SU-DHL-6 (cell line): ENCODE measurements around the gene AATF.

Source experiments
- H2AFZ ChIP-seq: fragments of 200-600 bp; sonication (generic); 2 replicates; pipeline ENCODE4 v1.6.1; 2014; ENCODE audit warnings: low read depth, mild to moderate bottlenecking, moderate library complexity, mixed read lengths, antibody characterized with exemption, low read length; ENCODE audit not compliant: severe bottlenecking
- H3F3A ChIP-seq: fragments of 200-600 bp; shearing (Covaris generic); 2 replicates; pipeline ENCODE4 v1.6.0; 2016; ENCODE audit warnings: antibody characterized with exemption, mild to moderate bottlenecking; ENCODE audit not compliant: insufficient read depth
- H3K27ac ChIP-seq: fragments of 200-600 bp; sonication (generic); 2 replicates; pipeline ENCODE4 v1.5.1; 2016; ENCODE audit warnings: low read depth, mild to moderate bottlenecking, low read length, moderate library complexity, mixed read lengths
- H3K27me3 ChIP-seq: fragments of 200-600 bp; sonication (generic), shearing (Covaris generic); 2 replicates; pipeline ENCODE4 v1.6.0; 2014; ENCODE audit warnings: mild to moderate bottlenecking, low read length
- H3K36me3 ChIP-seq: fragments of 200-600 bp; sonication (generic); 2 replicates; pipeline ENCODE4 v1.6.1; 2014; ENCODE audit warnings: mild to moderate bottlenecking, low read length, mixed read lengths
- H3K4me2 ChIP-seq: fragments of 300-600, 200-600 bp; shearing (Covaris generic), sonication (generic); 2 replicates; pipeline ENCODE4 v1.6.0; 2014; ENCODE audit warnings: low read length, low read depth, mild to moderate bottlenecking; ENCODE audit not compliant: poor library complexity, severe bottlenecking
- H3K4me3 ChIP-seq: fragments of 200-600 bp; sonication (generic); 2 replicates; pipeline ENCODE4 v1.5.1; 2014; ENCODE audit warnings: antibody characterized with exemption, low read length, mild to moderate bottlenecking, mixed read lengths; ENCODE audit not compliant: insufficient read depth, poor library complexity, severe bottlenecking
- H3K79me2 ChIP-seq: fragments of 200-600 bp; sonication (generic); 2 replicates; pipeline ENCODE4 v1.6.1; 2014; ENCODE audit warnings: mild to moderate bottlenecking, low read length, moderate library complexity; ENCODE audit not compliant: insufficient read depth
- H3K9ac ChIP-seq: fragments of 200-600 bp; sonication (generic); 2 replicates; pipeline ENCODE4 v1.7.0; 2014; ENCODE audit warnings: mild to moderate bottlenecking, low read length
- H3K9me2 ChIP-seq: fragments of 200-600 bp; sonication (generic); replicated peaks from 2 replicates; pipeline ENCODE4 v1.6.1; 2014; ENCODE audit warnings: low read length; ENCODE audit not compliant: insufficient read depth
- H3K9me3 ChIP-seq: fragments of 200-600 bp; sonication (generic); 2 replicates; pipeline ENCODE4 v1.6.1; 2014; ENCODE audit warnings: low read length, mixed read lengths; ENCODE audit not compliant: insufficient read depth
- H4K20me1 ChIP-seq: fragments of 200-600 bp; sonication (generic); 2 replicates; pipeline ENCODE4 v1.6.1; 2014; ENCODE audit warnings: low read depth, mild to moderate bottlenecking, antibody characterized with exemption, low read length, moderate library complexity, mixed read lengths
- EZH2phosphoT487 ChIP-seq: fragments of 200-600 bp; sonication (generic), shearing (Covaris generic); conservative IDR thresholded peaks from 2 replicates; pipeline ENCODE4 v1.6.1; 2018; ENCODE audit warnings: mild to moderate bottlenecking, antibody characterized with exemption, low read length, moderate library complexity, mixed read lengths
- TF ChIP-seq, protein P1 (sequence below): fragments of 200-600 bp; sonication (generic); IDR thresholded peaks from one replicate; pipeline ENCODE4 v1.5.1; 2017; ENCODE audit warnings: antibody characterized with exemption, mild to moderate bottlenecking, low read length, moderate library complexity; ENCODE audit not compliant: insufficient read depth, poor library complexity, severe bottlenecking

AATF gene

DNA sequence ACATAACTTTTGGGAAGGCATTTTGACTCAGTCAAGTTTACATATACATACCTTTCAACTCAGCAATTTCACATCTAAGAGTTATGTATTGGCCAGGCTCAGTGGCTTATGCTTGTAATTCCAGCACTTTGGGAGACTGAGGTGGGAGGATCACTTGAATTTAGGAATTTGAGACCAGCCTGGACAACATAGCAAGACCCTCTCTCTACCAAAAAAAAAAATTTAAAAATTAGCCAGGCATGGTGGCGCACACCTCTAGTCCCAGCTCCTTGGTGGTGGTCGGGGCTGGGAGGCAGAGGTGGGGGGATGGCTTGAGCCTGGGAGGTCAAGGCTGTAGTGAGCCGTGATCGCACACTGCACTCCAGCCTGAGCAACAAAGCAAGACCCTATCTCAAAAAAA, 79.3 kb downstream of the AATF start:
- Histone ChIP-seq H3K4me3 (no peak overlapping the region), H3K79me2 (no peaks in the 10 kb centered on the region), H3K27me3 (no peaks in the 10 kb centered on the region), H3K4me2 (no peak overlapping the region), H2AFZ (no peak overlapping the region), H3K9me3 (no peaks in the 10 kb centered on the region), H3K9me2 (no peaks in the 10 kb centered on the region), H3K36me3 (peaks cover 8% of the 10 kb centered on the region; the same call in 1 of the 2 replicates), H4K20me1 (no peaks in the 10 kb centered on the region), H3K27ac (no peak overlapping the region), H3K9ac (no peak overlapping the region), H3F3A (0 out of 2 replicates have a peak, but pooled peaks cover 4% of the 10 kb centered on the region)
- TF ChIP-seq, protein P1, sequence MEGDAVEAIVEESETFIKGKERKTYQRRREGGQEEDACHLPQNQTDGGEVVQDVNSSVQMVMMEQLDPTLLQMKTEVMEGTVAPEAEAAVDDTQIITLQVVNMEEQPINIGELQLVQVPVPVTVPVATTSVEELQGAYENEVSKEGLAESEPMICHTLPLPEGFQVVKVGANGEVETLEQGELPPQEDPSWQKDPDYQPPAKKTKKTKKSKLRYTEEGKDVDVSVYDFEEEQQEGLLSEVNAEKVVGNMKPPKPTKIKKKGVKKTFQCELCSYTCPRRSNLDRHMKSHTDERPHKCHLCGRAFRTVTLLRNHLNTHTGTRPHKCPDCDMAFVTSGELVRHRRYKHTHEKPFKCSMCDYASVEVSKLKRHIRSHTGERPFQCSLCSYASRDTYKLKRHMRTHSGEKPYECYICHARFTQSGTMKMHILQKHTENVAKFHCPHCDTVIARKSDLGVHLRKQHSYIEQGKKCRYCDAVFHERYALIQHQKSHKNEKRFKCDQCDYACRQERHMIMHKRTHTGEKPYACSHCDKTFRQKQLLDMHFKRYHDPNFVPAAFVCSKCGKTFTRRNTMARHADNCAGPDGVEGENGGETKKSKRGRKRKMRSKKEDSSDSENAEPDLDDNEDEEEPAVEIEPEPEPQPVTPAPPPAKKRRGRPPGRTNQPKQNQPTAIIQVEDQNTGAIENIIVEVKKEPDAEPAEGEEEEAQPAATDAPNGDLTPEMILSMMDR = no peak
- TF ChIP-seq EZH2phosphoT487 = no peak

DNA sequence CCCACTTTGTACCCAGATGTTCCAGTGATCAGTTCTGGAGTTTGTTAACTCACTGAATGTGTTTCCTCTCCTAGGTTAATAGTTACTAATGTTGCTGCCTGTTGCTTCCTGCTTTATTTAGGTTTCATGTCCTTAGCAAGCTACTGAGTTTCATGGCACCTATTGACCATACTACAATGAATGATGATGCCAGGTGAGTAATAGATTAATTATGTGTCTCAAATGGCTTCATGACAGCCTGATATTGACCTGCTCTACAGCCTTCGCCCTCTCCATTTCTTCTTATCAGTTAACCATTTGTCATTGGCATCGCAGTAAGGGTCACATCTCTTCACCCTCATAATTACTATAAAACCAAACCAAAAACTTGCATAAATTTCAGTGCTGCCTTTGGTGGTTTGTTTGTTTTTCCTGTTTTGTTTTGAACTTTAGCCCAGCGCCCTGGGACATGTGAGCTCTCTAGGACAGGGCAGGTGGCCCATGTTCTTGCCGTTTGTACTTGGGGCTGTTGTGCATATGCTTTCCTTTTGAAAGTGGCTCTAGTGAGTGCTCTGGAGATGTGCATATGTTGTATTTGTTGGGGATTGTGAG, 82.8 kb downstream of the AATF start:
- Histone ChIP-seq H3K36me3 (peaks cover 8% of the 10 kb centered on the region; the same call in 1 of the 2 replicates), H3K9me2 (no peaks in the 10 kb centered on the region), H3K79me2 (no peaks in the 10 kb centered on the region), H3K4me2 (no peak overlapping the region), H4K20me1 (no peaks in the 10 kb centered on the region), H3K4me3 (no peak overlapping the region), H2AFZ (no peak overlapping the region), H3F3A (0 out of 2 replicates have a peak, but pooled peaks cover 5% of the 10 kb centered on the region), H3K9ac (no peak overlapping the region), H3K9me3 (no peaks in the 10 kb centered on the region), H3K27me3 (no peaks in the 10 kb centered on the region), H3K27ac (no peak overlapping the region)
- TF ChIP-seq, protein P1 = no peak
- TF ChIP-seq EZH2phosphoT487 = no peak

DNA sequence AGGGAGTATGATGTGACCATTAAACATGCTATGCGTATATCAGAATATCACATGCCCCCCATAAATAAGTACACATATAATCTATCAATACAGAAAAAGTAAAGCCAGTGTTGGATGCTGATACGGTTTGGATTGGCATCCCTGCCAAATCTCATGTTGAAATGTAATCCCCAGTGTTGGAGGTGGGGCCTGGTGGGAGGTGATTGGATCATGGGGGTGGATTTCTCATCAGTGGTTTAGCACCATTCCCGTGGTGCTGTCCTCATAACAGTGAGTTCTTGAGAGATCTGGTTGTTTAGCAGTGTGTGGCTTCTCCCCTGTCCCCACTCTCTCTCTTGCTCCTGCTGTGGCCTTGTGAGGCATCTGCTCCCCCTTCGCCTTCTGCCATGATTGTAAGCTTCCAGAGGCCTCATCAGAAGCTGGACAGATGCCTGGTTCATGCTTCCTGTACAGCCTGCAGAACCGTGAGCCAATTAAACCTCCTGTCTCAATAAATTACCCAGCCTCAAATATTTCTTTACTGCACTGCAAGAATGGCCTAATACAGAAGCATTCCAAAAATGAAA, 88.9 kb downstream of the AATF start:
- no peaks in the 10 kb centered on the region for H3K27me3 ChIP-seq
- H4K20me1 ChIP-seq = no peaks in the 10 kb centered on the region; the same call in 1 of the 2 replicates
- H3K9ac ChIP-seq = no peak overlapping the region
- no peaks in the 10 kb centered on the region for H3K9me2 ChIP-seq
- no peak overlapping the region for H3K27ac ChIP-seq
- H3F3A ChIP-seq = 0 out of 2 replicates have a peak, but pooled peaks cover 4% of the 10 kb centered on the region
- no peak overlapping the region for H3K4me2 ChIP-seq
- H3K79me2 ChIP-seq = no peaks in the 10 kb centered on the region
- no peak overlapping the region for H2AFZ ChIP-seq
- no peak for TF ChIP-seq EZH2phosphoT487
- TF ChIP-seq, protein P1 = no peak
- no peaks in the 10 kb centered on the region for H3K9me3 ChIP-seq
- peaks cover 5% of the 10 kb centered on the region; the same call in 1 of the 2 replicates for H3K36me3 ChIP-seq
- H3K4me3 ChIP-seq = no peak overlapping the region
